Peyer's patch (tissue), 4 donors: ENCODE results near the gene CCM2.

Source experiments
- POLR2A ChIP-seq, 2 donors: fragments of 450-650 bp; IDR thresholded peaks; one replicate each; pipeline ENCODE4 v1.5.1; 2017; ENCODE audit warnings: antibody characterized with exemption in 2 of 2, mild to moderate bottlenecking in 2 of 2, moderate library complexity in 2 of 2
- TF ChIP-seq, protein P1 (sequence below), 6 experiments: fragments of 450-650 bp in 4 of 6; fragments of 200-600 bp in 2 of 6; sonication (generic) in 1 of 6; IDR thresholded peaks; one replicate each; pipeline ENCODE4 v1.5.1; 2017 to 2019; ENCODE audit warnings: antibody characterized with exemption in 6 of 6, mild to moderate bottlenecking in 3 of 6, moderate library complexity in 1 of 6

DNA sequence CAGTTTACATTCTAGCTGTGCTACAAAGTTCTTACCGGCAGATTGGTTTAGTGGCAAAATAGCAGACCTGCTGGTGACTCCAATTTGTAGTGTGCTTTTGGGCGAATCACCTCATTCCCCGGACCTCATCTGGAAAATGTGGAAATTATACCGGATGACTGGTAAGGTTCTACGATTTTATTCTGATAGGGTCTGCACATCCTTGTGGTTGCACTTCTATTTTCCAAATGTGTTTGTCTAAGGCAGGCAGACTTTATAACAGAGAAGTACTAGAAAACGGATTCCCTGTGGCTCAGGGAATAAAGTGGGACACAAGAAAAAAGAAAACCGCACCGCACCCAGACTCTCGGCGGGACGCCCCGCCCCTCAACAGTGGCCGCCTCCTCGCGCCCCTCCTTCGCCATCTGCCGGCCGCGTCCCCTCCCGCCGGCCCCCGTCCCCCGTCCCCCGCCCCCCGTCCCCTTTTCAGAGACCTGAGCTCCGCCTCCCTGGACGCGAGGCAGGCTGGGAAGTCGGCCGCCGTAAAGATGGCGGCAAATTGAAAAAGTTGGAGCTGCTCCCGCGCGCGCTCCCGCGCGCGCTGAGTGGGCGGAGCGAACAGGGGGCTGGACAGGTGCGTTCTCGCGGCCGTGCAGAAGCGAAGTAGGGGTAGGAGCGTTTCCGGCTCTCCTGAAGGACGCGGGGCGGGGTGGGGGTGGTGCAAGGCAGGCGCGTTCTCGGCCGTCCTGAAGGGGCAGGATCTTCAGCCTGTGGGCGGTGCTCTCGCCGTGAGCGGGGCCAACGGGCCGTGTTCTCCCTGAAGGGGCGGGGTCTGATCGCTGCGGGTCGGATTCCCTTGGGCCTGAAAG, 532 bp upstream of the CCM2 start:
- TF ChIP-seq, protein P1, sequence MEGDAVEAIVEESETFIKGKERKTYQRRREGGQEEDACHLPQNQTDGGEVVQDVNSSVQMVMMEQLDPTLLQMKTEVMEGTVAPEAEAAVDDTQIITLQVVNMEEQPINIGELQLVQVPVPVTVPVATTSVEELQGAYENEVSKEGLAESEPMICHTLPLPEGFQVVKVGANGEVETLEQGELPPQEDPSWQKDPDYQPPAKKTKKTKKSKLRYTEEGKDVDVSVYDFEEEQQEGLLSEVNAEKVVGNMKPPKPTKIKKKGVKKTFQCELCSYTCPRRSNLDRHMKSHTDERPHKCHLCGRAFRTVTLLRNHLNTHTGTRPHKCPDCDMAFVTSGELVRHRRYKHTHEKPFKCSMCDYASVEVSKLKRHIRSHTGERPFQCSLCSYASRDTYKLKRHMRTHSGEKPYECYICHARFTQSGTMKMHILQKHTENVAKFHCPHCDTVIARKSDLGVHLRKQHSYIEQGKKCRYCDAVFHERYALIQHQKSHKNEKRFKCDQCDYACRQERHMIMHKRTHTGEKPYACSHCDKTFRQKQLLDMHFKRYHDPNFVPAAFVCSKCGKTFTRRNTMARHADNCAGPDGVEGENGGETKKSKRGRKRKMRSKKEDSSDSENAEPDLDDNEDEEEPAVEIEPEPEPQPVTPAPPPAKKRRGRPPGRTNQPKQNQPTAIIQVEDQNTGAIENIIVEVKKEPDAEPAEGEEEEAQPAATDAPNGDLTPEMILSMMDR (IDR thresholded peaks at IDR 0.05): peak in 3 of 6 experiments; percentile 12 to 21 (median 15)
- no peak for TF ChIP-seq POLR2A (IDR thresholded peaks at IDR 0.05)
